Astrocyte (in vitro differentiated cells and primary cell): ENCODE data around the gene CPSF4. TPM values are rescaled to one million over a fixed set of nuclear protein-coding genes. Genes with fewer than 3 reads are reported as not detected.

Experiments used
- DNase-seq: peaks from one replicate; pipeline ENCODE4 v3.0.0-alpha.2; 2010; ENCODE audit warnings: low read depth
- FAIRE-seq: peaks from 2 replicates; lab custom pipeline; 2011; peaks lifted over from hg19 to GRCh38; lab: Jason Lieb, UNC
- H2AFZ ChIP-seq: 2 replicates; pipeline ENCODE4 v1.6.0; 2012; ENCODE audit warnings: low read depth, low read length, inconsistent platforms
- H3K27ac ChIP-seq: 2 replicates; pipeline ENCODE4 v1.5.1; 2011; ENCODE audit warnings: low read depth, low read length, inconsistent platforms
- H3K27me3 ChIP-seq: 2 replicates; pipeline ENCODE4 v1.6.0; 2011; ENCODE audit warnings: low read length, inconsistent platforms; ENCODE audit not compliant: insufficient read depth
- H3K36me3 ChIP-seq: 2 replicates; pipeline ENCODE4 v1.5.1; 2011; ENCODE audit warnings: low read length, inconsistent platforms; ENCODE audit not compliant: insufficient read depth
- H3K4me1 ChIP-seq: 2 replicates; pipeline ENCODE4 v1.5.1; 2011; ENCODE audit warnings: low read length, inconsistent platforms; ENCODE audit not compliant: insufficient read depth
- H3K4me2 ChIP-seq: 2 replicates; pipeline ENCODE4 v1.6.0; 2012; ENCODE audit warnings: low read length, inconsistent platforms
- H3K4me3 ChIP-seq: 2 replicates; pipeline ENCODE4 v1.5.1; 2011; ENCODE audit warnings: low read depth, mild to moderate bottlenecking, low read length, inconsistent platforms; ENCODE audit not compliant: insufficient read depth
- H3K79me2 ChIP-seq: 2 replicates; pipeline ENCODE4 v1.6.0; 2012; ENCODE audit warnings: mild to moderate bottlenecking, low read length, inconsistent platforms; ENCODE audit not compliant: insufficient read depth
- H3K9ac ChIP-seq: 2 replicates; pipeline ENCODE4 v1.6.0; 2012; ENCODE audit warnings: mild to moderate bottlenecking, low read length, inconsistent platforms
- H3K9me3 ChIP-seq: 2 replicates; pipeline ENCODE4 v1.5.1; 2012; ENCODE audit warnings: low read depth, mild to moderate bottlenecking, low read length, inconsistent platforms; ENCODE audit not compliant: insufficient read depth
- H4K20me1 ChIP-seq: 2 replicates; pipeline ENCODE4 v1.6.0; 2012; ENCODE audit warnings: low read length, inconsistent platforms; ENCODE audit not compliant: insufficient read depth
- H3K27ac Mint-ChIP-seq: one replicate; pipeline ENCODE4 v1.8.0; 2021; ENCODE audit warnings: mild to moderate bottlenecking, mixed read lengths; ENCODE audit not compliant: unreplicated experiment
- H3K27me3 Mint-ChIP-seq: one replicate; pipeline ENCODE4 v1.8.0; 2021; ENCODE audit warnings: low read depth, mixed read lengths; ENCODE audit not compliant: unreplicated experiment
- H3K36me3 Mint-ChIP-seq: one replicate; pipeline ENCODE4 v1.8.0; 2021; ENCODE audit warnings: low read depth, mixed read lengths; ENCODE audit not compliant: unreplicated experiment
- H3K4me1 Mint-ChIP-seq: one replicate; pipeline ENCODE4 v1.8.0; 2021; ENCODE audit warnings: low read depth, mixed read lengths; ENCODE audit not compliant: unreplicated experiment
- H3K4me3 Mint-ChIP-seq: one replicate; pipeline ENCODE4 v1.8.0; 2021; ENCODE audit warnings: mild to moderate bottlenecking, moderate library complexity, mixed read lengths; ENCODE audit not compliant: unreplicated experiment
- H3K9me3 Mint-ChIP-seq: one replicate; pipeline ENCODE4 v1.8.0; 2021; ENCODE audit warnings: mild to moderate bottlenecking, mixed read lengths; ENCODE audit not compliant: unreplicated experiment
- CTCF ChIP-seq: IDR thresholded peaks from 2 replicates; pipeline ENCODE4 v1.5.1; 2011; ENCODE audit warnings: low read depth, mild to moderate bottlenecking, inconsistent platforms, low read length, moderate library complexity; ENCODE audit not compliant: insufficient read depth
- EZH2 ChIP-seq: IDR thresholded peaks from 2 replicates; pipeline ENCODE4 v1.6.1; 2012; ENCODE audit warnings: mild to moderate bottlenecking, low read length, inconsistent platforms; ENCODE audit not compliant: insufficient read depth
- total RNA-seq: library from RNA; stranded (reverse); gene quantifications from 2 replicates; pipeline ENCODE4 v1.2.1, GENCODE V29; 2021

CPSF4 gene
- total RNA-seq, 1 donor from 2014 or later = 46.8 TPM

DNA sequence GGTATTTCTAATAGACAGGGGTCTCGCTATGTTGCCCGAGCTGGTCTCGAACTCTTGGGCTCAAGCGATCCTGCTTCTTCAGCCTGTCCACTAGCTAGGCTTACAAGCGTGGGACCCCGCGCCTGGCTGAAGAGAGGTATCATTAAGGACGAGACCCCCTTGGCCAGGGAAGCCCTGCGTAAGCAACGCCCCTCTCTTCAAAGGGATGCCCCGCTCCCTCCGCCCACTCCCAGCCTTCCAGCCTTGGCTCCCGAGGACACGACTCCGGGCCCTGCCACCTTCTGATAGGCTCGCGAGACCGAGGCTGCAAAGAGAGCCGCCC lies 65.5 kb downstream of the CPSF4 start:
- peak overlapping the region; percentile 93 for H3K27ac ChIP-seq
- peaks cover 13% of the 10 kb centered on the region for H3K4me1 Mint-ChIP-seq
- H3K9ac ChIP-seq = peak overlapping the region; percentile 91

GRCh38 chr7:99504603-99505323 lies 66.0 kb downstream of the CPSF4 start, which contains the start of gene ZKSCAN5:
Gene ZKSCAN5, plus strand, starts transcription at chr7:99504662. Its CDS starts 1,383 bp downstream, at chr7:99506045.
- H3K27ac ChIP-seq = peak within 1 kb of the TSS; percentile 93
- H3K4me2 ChIP-seq = peak within 1 kb of the TSS; percentile 94
- H3K36me3 Mint-ChIP-seq = peaks cover 3% of the 10 kb centered on the region

More for the DNA sequence above, 65.5 kb downstream of the CPSF4 start:
- Mint-ChIP-seq H3K27me3 (no peaks in the 10 kb centered on the region), H3K9me3 (no peaks in the 10 kb centered on the region), H3K4me3 (peak overlapping the region; percentile 99), H3K36me3 (peaks cover 3% of the 10 kb centered on the region), H3K27ac (peak overlapping the region; percentile 99)
- Histone ChIP-seq H3K4me1 (peaks cover 13% of the 10 kb centered on the region), H3K27me3 (no peaks in the 10 kb centered on the region), H3K36me3 (no peaks in the 10 kb centered on the region), H3K9me3 (no peaks in the 10 kb centered on the region), H3K4me3 (peak overlapping the region; percentile 89), H2AFZ (peak overlapping the region; percentile 92), H3K79me2 (peaks cover 63% of the 10 kb centered on the region), H3K4me2 (peak overlapping the region; percentile 94), H4K20me1 (peaks cover 6% of the 10 kb centered on the region)
- FAIRE-seq = no peak
- no peak for DNase-seq
- no peak for TF ChIP-seq EZH2
- TF ChIP-seq CTCF = no peak

More at GRCh38 chr7:99504603-99505323, 66.0 kb downstream of the CPSF4 start, which contains the start of gene ZKSCAN5:
- DNase-seq = peak; percentile 96
- Histone ChIP-seq H2AFZ (peak within 1 kb of the TSS; percentile 92), H3K79me2 (peaks cover 63% of the 10 kb centered on the region), H3K4me3 (peak within 1 kb of the TSS; percentile 89), H3K36me3 (no peaks in the 10 kb centered on the region), H4K20me1 (peaks cover 3% of the 10 kb centered on the region), H3K4me1 (peaks cover 13% of the 10 kb centered on the region), H3K27me3 (no peaks in the 10 kb centered on the region), H3K9me3 (no peaks in the 10 kb centered on the region), H3K9ac (peak within 1 kb of the TSS; percentile 91)
- peak within 1 kb of the TSS; percentile 99 for H3K4me3 Mint-ChIP-seq
- TF ChIP-seq EZH2 (no peak), CTCF (no peak)
- peak within 1 kb of the TSS; percentile 99 for H3K27ac Mint-ChIP-seq
- no peak for FAIRE-seq
- H3K9me3 Mint-ChIP-seq = no peaks in the 10 kb centered on the region
- H3K4me1 Mint-ChIP-seq = peaks cover 13% of the 10 kb centered on the region
- H3K27me3 Mint-ChIP-seq = no peaks in the 10 kb centered on the region
